ENCODE results near the gene SCFD2.
A peak's percentile ranks its signal among the peaks of the same experiment; 100 is the strongest.
"Not testable (repeated sequence)": the region's sequence is repeated elsewhere in the genome, so short reads cannot be mapped to it uniquely, and the experiment has no call there.

SCFD2 gene

DNA sequence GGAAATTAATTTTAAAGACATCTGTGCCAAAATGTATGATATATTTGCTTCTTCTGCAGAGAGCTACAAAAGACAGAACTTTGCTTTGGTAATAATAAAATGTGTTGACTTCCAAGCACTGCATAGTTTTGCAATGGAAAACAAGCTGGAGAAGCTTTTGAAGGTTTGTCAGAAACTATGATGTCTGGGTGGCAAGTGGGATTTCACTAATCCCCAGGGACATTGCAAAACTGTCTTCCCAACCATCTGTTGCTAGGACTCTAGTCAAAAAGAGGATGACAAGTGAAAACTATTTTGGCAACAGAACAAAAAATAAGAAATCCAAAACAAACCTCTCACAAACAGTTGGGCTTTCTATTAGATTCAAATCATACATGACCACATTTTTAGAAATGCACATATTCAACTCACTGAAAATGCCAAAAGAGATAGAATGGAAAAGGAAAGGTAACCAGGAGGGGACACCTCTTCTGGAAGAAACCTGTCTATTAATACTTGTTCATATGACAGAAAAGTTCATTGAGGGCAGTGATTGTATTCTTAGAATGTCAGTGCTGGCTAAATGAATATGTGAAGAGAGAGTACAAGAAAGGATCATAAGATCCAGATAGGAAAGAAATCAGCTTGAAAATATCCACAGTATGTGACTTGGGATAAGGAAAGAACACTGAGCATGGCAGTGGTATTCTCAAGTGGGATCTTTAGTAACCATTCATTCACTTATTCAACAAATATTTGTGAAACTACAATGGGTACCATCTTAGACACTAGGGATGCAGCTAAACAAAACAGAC is 275.7 kb downstream of the SCFD2 start:
- DNase-seq: no peak

DNA sequence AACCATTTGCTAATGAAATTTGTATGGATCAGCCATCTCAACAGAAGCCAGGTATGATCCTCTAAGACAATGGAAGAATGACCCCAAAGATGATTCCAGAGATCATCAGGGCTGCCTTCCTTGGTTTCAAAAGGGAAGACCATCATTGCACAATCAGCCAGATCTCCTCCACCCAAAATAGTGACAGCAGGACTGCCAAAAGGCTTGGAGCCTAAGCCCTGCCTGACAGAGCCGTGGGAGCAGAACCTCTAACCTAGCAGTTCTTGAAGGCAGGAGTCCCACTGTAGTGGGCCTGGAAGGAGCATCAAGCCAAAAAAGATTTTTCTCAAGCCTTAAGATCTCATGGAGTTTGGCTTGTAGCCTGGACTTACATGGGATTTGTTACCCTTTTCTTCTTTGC is 277.7 kb downstream of the SCFD2 start:
- DNase-seq: no peak

DNA sequence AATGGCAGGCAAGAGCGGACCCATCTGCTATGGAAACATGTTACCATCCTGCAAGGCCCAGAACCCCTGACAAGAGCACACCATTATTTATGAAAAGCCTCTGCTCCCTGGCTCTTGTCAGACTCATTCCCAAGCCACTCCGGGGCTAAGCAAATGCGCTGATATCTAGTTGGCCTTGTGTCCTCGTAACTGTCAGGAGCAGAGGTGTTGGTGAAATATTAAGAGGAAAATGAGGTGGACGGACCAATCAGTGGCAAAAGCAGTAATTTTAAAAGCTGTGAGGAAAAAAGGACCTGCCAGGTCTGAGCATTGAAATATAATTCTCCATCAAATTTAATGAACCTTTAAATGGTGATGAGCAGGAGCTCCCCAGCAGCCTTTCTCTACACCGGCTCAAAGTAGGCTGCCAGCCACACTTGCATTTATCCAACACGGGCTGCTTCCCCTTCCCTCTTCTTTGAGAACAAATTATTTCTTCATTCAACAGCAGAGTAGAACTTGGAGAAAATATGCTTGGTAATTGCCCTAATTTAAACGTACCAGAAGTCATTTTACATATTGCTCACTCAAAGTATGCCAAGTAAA is 289.4 kb downstream of the SCFD2 start:
- DNase-seq: no peak

DNA sequence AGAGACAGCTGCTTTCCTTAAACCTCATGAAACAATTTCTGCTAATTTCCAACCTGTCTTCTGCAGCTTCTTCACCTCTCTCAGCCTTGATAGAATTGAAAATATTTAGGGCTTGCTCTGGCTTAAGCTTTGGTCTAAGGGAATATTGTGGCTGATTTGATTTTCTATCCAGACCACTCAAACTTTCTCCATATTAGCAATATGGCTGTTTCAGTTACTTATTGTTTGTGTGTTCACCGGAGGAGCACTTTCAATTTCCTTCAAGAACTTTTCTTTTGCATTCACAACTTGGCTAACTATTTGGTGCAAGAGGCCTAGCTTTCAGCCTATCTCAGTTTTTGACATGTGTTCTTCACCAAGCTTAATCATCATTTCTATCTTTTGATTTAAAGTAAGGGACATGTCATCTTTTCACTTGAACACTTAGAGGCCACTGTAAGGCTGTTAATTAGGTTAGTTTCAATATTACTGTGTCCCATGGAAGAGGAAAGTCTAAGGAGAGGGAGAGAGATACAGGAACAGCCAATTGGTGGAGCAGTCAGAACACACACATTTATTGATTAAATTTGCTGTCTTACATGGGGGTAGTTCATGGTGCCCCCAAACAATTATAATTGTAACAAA is 290.6 kb downstream of the SCFD2 start:
- no peak for DNase-seq

DNA sequence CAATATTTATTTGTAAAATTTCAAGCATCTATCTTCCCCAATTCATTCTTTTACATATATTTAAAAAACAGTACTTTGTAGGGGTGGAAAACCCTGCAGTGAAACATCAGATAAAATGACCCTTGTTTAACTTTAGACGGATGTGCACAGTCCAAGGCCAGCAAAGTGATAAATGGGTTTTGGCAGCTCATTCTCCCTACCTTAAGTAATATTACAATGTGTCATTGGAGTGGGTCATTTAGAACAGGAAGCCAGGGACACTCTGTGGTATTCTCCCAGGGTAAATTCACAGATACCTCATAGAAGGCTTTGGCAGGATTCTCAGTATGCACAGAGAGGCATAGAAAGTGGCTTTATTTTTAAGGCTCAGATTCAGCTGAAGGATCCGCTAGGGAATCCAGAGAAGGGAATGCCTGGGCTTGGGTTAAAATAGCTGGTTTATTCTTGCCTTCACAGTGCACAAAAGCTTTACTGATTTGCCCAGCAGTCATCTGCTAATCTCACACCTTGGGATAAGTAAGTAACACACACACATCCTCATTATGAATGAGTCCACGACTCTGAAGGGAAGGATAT is 297.0 kb downstream of the SCFD2 start:
- DNase-seq: no peak

DNA sequence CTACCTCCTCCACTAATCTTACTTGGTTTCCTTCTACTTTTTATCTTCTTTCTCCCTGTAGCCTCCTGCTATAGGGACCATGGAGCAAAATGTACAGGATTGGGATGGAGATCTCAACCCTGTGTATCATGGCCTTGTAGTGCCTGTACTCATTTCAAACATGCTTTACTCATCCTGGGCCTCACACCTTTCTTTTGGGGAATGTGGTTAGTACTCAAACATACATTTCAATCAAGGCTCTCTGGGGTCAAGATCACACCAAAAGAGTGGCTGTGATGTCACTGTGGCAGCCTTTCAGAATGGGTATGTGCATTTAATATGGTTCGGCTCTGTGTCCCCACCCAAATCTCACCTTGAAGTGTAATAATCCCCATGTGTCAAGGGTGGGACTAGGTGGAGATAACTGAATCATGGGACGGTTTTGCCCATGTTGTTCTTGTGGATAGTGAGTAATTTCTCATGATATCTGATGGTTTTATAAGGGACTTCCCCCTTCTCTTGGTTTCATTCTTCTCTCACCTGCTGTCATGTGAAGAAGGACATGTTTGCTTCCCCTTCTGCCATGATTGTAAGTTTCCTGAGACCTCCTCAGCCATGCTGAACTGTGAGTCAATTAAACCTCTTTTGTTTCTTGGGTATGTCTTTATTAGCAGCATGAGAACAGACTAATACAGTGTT is 298.6 kb downstream of the SCFD2 start:
- DNase-seq: no peak

DNA sequence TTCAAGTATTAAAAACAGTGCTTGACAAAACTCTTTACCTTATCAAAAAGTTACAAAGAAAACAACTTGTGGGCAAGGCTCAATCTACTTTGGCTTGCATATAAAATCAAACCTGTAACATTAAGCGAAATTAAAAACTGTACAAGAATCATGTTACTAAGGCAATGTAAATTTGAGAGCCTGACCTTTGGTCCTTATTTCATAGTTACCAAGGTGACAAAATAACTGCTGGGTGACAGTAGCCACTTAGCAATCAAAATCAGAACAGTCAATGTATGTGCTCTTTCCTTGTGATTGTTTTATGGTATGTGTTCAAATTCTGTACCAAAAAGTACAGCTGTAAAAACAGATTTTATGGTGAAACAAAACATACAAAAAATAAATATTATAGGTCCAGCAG is 299.7 kb downstream of the SCFD2 start:
- DNase-seq: peak; percentile 36

DNA sequence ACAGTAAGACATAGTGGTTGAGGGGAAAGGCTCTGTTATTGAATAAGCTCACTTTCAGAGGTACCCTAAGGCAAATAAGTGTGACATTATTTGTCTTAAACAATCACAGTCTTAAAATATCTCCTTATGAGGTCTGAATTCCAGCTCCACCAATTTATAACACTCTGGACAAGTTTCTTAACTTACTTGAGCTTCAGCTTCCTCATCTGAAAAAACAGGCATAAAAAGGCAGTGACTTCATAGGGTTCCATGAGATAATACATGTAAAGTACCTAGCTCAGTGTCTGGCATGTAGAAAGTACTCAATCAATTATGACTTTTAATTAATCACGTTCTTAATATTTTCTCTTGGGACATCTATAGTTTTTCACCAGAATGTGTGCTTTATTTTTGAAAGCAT is 301.3 kb downstream of the SCFD2 start:
- no peak for DNase-seq

DNA sequence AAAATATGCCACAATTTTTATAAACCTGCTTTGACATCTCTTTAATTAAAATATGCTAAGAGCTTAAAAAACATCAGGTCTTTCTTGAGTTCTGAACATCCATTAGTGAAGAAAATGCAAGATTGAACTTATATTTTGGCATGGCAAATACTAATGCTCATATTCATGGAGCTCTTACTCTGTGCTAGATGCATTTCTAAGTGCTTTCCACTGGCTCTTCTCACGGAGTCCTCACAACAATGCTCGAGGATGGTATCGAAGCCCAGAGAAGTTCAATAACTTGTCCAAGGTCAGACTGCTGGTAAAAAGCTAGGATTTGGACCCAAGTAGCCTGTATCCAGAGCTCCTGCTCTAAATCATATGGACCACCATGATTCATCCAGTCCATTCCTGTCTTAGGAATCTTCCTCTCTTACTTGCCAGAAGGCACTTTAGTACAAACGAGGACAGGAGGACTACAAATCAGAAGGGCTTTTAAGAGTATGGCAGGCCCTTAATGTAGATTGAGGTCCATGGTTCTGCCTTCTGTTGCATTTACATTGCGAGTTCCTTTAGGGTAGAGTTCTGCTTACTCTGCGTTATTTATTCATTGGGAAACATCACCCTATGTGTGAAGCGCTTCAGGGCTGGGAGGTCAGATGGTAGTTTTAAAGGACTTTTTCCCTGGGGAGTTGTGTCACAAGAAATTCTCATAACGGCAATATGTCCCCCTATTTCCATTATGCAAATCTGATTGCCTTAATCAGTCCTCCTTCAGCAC is 304.6 kb downstream of the SCFD2 start:
- peak; percentile 71 for DNase-seq

DNA sequence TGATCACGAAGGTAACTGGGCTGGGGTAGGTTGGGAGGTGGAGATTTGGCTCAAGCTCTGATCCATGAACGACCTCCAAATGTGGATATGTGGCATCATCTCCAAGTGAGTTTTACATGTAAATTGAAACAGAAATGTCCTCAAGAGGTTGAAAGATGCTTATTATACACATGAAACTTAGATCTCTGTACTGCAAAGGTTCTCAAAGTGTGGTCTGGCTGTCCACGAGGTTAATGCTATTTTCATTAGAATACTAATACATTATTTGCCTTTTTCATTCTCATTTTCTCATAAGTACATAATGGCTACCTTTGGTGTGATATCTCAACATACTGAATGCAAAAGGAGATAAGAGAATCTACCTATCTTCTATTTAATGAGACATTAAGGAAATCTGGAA is 305.6 kb downstream of the SCFD2 start:
- no peak for DNase-seq

DNA sequence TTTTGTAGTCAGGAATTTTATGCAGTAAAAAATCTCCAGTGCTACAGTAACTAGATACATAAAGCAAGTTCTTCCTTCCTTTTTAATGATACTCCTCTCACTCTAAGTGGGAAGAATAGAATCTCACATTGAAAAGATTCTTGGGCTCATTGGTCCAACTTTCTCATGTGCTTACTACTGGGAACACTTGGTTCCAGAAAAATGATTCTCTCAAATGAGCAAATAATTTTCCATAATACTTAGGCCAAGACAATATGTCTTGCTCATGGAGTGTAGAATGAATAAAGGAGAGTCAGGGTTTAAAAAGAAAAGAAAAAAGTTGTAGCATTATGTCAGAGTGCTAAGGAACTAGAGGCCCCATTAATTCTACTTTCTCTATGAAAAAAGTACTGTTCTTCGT is 306.0 kb downstream of the SCFD2 start:
- DNase-seq: no peak

DNA sequence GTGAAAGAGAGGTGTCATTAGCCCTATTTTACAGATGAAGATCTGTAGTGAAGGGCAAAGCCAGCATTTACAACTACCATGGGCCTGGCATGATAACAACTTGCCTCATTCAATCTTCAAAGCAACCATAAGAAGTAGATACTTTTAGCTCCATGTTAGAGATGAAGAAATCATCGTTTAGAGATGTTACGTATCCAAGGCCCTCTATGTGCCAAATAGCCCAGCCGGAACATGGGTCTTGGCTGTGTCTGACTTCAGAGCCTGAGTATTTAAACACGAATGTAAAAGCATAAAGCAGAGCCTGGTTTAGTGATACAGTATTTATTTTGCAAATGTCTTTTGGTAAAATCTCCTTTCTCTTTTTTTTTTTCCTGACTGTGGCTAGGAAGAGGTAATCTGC is 306.6 kb downstream of the SCFD2 start:
- DNase-seq: no peak

DNA sequence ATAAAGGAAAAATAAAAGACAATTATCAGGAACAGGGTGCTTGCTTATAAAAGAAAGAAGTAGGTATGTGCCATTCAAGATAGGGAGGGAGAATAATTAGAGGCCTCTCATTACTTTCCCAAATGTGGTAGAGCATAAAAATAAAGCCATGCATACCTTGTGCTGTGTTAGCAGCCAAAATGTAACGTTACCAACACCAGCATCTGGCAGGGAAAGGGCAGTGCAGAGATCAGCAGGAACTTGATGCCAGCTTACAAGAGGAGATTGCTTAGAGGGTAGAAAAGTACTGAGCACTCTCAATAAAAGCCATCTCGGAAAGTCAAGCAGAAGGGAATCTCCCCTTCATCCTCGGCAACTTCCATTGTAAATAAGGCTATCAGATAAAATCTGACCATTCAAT is 308.2 kb downstream of the SCFD2 start:
- DNase-seq: no peak

DNA sequence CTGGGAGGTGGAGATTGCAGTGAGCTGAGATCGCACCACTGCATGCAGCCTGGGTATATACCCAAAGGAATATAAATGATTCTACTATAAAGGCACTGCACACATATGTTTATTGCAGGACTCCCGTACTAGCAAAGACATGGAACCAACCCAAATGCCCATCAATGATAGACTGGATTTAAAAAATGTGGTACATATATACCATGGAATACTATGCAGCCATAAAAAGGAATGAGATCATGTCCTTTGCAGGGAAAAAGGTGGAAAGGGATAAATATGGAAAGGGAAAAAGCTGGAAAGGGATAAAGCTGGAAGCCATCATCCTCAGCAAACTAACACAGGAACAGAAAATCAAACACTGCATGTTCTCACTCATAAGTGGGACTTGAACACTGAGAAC is 308.8 kb downstream of the SCFD2 start:
- DNase-seq: not testable (repeated sequence)

DNA sequence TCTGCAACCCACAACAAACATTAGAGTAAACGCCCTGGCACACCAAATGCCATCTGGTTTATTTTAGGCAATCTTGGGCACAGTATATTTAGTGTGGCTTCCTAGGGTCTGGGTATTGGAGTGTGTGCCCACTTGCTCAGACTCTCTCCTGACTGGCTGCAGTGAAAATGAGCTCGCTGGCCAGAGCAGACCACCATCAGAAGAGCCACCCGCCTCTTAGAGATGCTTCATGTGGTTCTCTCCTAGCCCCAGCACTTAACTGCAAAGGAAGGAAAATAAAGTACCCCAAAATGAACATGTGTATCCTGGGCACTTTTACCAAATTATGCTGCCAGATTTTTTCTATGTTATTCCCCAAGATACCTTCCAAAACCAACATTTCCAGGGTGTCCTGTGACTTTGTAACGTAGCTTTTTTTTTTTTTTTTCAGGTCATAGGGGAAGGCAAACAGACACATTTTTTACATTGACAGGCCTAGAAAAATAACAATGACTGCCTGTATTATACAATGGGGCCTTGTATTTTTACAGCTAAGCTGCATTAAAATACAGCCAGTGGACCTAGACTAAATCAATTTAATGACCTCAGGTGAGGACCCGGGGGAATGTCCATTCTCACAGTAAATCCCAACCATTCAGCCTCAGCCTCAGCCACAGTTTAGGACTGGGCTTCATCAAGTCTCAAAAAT is 310.0 kb downstream of the SCFD2 start:
- peak; percentile 85 for DNase-seq

DNA sequence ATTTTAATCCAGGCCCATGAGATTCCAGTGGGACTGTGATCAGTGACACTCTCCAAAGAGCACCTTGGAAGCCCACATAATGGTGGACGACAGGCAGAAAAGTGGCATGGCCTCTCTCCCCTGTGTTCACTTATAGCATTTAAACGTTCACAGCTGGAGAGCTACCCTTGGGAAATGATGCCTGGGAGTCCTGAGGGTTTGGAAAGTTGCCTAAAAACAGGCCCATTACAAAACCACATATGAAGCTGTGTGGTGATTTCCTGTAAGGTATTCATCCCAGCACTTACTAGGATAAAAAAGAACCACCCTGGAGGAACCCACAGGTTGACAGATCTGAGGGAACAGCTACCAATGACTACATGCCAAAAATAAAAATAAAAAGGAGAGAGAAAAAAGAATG is 310.6 kb downstream of the SCFD2 start:
- DNase-seq: no peak

DNA sequence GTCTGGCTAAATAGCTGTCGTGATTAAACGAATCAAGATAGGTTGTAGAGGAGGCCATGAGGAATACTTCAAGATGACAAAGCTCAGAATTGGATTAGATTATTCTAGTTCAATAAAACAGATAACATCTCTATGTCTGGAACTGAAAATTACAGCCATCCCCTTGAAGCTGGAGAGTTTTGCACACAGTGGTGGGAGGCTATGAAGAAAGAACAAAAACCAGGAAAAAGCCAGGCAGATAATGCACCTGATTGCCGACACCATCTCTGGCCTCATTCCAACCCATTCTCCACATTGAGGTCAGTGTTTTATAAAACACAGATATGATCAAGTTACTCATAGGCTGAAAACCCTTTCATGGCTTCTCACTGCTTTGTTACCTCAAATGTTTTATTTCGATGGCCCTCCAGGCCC is 315.5 kb downstream of the SCFD2 start:
- DNase-seq: no peak

DNA sequence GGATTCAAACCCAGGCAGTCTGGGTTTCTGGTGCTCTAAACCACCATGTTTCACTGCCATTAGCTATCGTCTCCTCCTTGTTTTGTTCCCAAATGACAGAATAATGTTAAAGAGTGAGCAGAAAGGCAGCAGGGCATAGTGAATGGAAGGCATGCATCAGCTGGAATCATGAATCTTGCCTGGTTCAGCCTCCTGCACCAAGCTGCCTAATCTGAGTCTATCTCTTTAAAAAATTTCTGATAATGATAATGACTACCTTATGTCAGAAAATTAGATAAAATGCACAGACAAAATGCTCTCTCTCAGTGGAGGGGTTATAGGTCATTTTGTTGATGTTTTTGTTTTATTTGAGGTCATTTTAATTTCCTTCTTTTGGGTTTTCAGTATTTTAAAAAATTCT is 316.3 kb downstream of the SCFD2 start:
- DNase-seq: no peak

DNA sequence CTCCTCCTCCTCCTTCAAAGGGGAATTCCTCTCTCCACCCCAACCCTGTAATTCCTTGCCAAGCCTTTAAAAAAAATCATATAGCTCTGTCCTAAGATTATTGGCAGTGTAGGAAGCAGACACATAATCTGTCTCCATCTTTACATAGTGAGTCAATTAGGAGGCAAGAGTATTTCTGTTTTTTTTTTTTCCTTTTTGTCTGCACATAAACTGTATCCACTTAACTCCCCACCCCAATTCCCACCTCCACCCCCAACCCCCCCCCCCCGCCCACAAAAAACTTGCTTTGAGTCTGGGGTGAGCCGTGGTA is 321.3 kb downstream of the SCFD2 start:
- DNase-seq: no peak

DNA sequence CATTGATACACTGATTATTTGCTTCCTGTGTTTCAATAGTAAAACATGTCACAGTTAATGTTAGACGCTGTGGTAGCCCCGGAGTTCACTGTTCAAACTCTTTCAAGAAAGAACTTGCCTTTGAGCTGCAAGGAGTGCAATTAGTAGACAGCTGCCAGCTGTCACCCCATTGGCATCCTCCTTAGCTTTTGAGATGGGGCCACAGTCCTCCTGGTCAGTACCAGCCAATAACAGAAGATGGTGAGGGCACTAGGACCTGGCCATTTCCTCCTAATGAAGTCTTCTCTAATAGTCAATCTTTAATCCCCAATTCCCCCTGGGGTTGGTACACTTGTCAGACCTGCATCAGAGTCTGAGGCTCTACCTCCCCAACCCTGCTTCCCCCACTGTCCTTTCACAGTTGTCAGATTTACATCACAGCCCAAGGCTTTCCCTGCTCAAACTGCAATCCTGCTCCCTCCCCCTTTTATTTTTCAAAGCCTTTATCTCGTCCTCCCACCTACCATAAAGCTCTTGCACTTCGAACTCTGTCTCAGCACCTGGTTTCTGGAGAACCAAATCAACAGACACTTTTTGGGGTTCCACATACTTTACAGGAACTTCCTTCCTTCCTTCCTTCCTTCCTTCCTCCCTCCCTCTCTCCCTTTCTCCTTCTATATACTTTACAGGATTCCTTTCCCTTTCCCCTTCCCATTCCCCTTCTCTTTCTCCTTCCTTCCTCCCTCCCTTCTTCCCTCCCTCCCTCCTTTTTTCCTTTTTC is 321.8 kb downstream of the SCFD2 start:
- DNase-seq: no peak

DNA sequence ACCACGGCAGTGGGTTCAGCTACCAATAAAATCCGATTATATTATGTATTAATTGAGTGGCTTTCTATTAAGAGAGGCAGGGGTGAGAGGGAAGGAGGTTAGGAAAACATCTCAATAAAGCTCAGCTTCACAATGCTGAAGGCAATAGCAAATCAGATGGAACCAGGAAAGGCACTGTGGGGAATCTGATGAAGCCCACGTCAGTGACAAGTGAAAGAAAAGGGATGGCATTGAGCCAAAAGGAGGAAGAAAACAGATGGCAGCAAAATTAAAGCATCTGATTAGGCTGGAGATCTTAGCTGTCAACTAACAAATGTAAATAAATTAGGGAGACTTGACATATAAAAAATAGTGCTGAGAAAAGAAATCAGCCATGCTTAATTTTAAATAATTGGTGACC is 322.8 kb downstream of the SCFD2 start:
- DNase-seq: no peak

DNA sequence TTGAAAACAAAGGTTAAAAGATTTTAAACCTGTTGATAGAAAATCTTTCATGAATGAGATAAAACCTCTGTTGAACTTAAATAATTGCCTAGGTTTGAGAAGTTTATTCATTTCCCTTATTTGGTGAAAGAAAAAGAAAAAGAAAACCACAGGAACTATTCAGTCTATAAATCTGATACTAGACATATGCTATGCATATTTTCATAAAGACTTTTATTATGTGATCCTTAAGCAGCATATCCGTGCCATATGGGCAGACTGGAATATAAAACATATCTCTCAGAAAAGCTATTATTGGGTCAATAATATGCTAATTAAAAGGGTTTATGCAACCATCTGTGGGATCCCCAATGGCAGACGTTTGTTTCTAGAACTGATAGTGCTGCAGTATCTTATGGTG is 325.0 kb downstream of the SCFD2 start:
- DNase-seq: no peak

Data from NCI-H526 treated with DMSO at 0.1 percent for 48 hours (cell line).